CD4-positive, CD25-positive, alpha-beta regulatory T cell (primary cell): ENCODE data around the gene FAF2. TPM values are rescaled to one million over a fixed set of nuclear protein-coding genes. Genes with fewer than 3 reads are reported as not detected.
A peak's percentile ranks its signal among the peaks of the same experiment; 100 is the strongest.
"Not testable (repeated sequence)": the region's sequence is repeated elsewhere in the genome, so short reads cannot be mapped to it uniquely, and the experiment has no call there.

ENCODE experiments used
- ATAC-seq, 2 donors: fragments of 150-1000 bp; cut with Tn5 transposase; one replicate each; pipeline ENCODE4 v1.10.0; 2021; ENCODE audit warnings: low read depth in 2 of 2, moderate number of reproducible peaks in 2 of 2, moderate library complexity in 1 of 2
- DNase-seq, 3 donors: peaks; one replicate each; pipeline versions ENCODE4 v3.0.0 to v3.0.0-alpha.2; 2012 to 2022; ENCODE audit warnings: mixed read lengths in 1 of 3
- H3K27ac ChIP-seq: one replicate; pipeline ENCODE4 v1.7.0; 2013; ENCODE audit warnings: mild to moderate bottlenecking, low read length; ENCODE audit not compliant: insufficient read depth, poor library complexity, severe bottlenecking
- H3K27me3 ChIP-seq: one replicate; pipeline ENCODE4 v1.7.0; 2013; ENCODE audit warnings: low read length; ENCODE audit not compliant: control insufficient read depth, insufficient read depth
- H3K36me3 ChIP-seq: one replicate; pipeline ENCODE4 v1.7.0; 2013; ENCODE audit warnings: mild to moderate bottlenecking, low read length, moderate library complexity; ENCODE audit not compliant: control insufficient read depth, insufficient read depth
- H3K4me1 ChIP-seq: 2 replicates; pipeline ENCODE4 v1.7.0; 2013; ENCODE audit warnings: mild to moderate bottlenecking, low read length; ENCODE audit not compliant: insufficient read depth, control insufficient read depth, poor library complexity, severe bottlenecking
- H3K4me3 ChIP-seq: one replicate; pipeline ENCODE4 v1.7.0; 2013; ENCODE audit warnings: low read depth, mild to moderate bottlenecking, low read length, moderate library complexity
- H3K9me3 ChIP-seq, 2 experiments: 1 replicate in 1 of 2; 2 replicates in 1 of 2; pipeline ENCODE4 v1.7.0; 2013; ENCODE audit warnings: low read length in 2 of 2, mild to moderate bottlenecking in 1 of 2, moderate library complexity in 1 of 2; ENCODE audit not compliant: control insufficient read depth in 2 of 2
- H3K27ac Mint-ChIP-seq, 3 donors: one replicate each; pipeline ENCODE4 v1.8.0; 2020 to 2022; ENCODE audit warnings: mild to moderate bottlenecking in 3 of 3, mixed read lengths in 3 of 3, moderate library complexity in 2 of 3
- H3K27me3 Mint-ChIP-seq: one replicate; pipeline ENCODE4 v1.8.0; 2022; ENCODE audit warnings: mild to moderate bottlenecking, mixed read lengths
- H3K36me3 Mint-ChIP-seq: one replicate; pipeline ENCODE4 v1.8.0; 2020; ENCODE audit warnings: mixed read lengths
- H3K4me1 Mint-ChIP-seq, 4 donors: one replicate each; pipeline ENCODE4 v1.8.0; 2020 to 2022; ENCODE audit warnings: mixed read lengths in 4 of 4, mild to moderate bottlenecking in 1 of 4
- H3K4me3 Mint-ChIP-seq, 4 donors: one replicate each; pipeline ENCODE4 v1.8.0; 2020 to 2022; ENCODE audit warnings: mild to moderate bottlenecking in 4 of 4, mixed read lengths in 4 of 4, moderate library complexity in 3 of 4
- H3K9me3 Mint-ChIP-seq, 7 donors: one replicate each; pipeline ENCODE4 v1.8.0; 2020 to 2022; ENCODE audit warnings: mixed read lengths in 7 of 7, mild to moderate bottlenecking in 3 of 7, moderate library complexity in 2 of 7
- polyA plus RNA-seq, 4 donors: library from polyadenylated mRNA; unstranded; fragments of 300-500 nt; fragmentation: Illumina TruSeq; gene quantifications; one replicate each; pipeline ENCODE4 v1.2.3, GENCODE V29; 2021
- total RNA-seq: library from RNA; stranded (reverse); gene quantifications from one replicate; pipeline ENCODE4 v1.2.3, GENCODE V29; 2022

The FAF2 gene
- total and polyA plus RNA-seq, 5 donors from 2014 or later: 8.8 to 31.8 (median 14.4) TPM

GRCh38 chr5:176487160-176487559 lies 39.0 kb downstream of the FAF2 start:
- H3K4me3 ChIP-seq, H3K27me3 ChIP-seq, ATAC-seq, DNase-seq, H3K27ac ChIP-seq, H3K4me3 Mint-ChIP-seq, H3K27me3 Mint-ChIP-seq, H3K9me3 Mint-ChIP-seq, H3K9me3 ChIP-seq: not testable (repeated sequence)
- Histone ChIP-seq H3K36me3 (peaks cover 47% of the 10 kb centered on the region), H3K4me1 (peaks cover 24% of the 10 kb centered on the region)
- H3K27ac Mint-ChIP-seq: peak overlapping the region in 2 of 3 donors; percentile 4 to 51
- H3K4me1 Mint-ChIP-seq: peaks cover 28 to 65% (median 48%) of the 10 kb centered on the region in 4 donors
- H3K36me3 Mint-ChIP-seq: peaks cover 52% of the 10 kb centered on the region

GRCh38 chr5:176489077-176489476 lies 40.9 kb downstream of the FAF2 start:
- Mint-ChIP-seq H3K36me3 (peaks cover 63% of the 10 kb centered on the region), H3K4me3 (peak overlapping the region in 3 of 4 donors; percentile 71 to 87 (median 74)), H3K9me3 (no peaks in the 10 kb centered on the region), H3K27ac (peak overlapping the region; percentile 86 to 97 (median 90)), H3K4me1 (peaks cover 21 to 56% (median 41%) of the 10 kb centered on the region in 4 donors), H3K27me3 (no peaks in the 10 kb centered on the region)
- H3K4me1 ChIP-seq: peaks cover 24% of the 10 kb centered on the region
- no peaks in the 10 kb centered on the region for H3K9me3 ChIP-seq
- H3K27me3 ChIP-seq: no peaks in the 10 kb centered on the region
- H3K36me3 ChIP-seq: peaks cover 64% of the 10 kb centered on the region
- ATAC-seq (no peak), DNase-seq (peak in 1 of 3 donors; percentile 74)
- H3K27ac ChIP-seq: no peak overlapping the region
- peak overlapping the region; percentile 63 for H3K4me3 ChIP-seq

DNA sequence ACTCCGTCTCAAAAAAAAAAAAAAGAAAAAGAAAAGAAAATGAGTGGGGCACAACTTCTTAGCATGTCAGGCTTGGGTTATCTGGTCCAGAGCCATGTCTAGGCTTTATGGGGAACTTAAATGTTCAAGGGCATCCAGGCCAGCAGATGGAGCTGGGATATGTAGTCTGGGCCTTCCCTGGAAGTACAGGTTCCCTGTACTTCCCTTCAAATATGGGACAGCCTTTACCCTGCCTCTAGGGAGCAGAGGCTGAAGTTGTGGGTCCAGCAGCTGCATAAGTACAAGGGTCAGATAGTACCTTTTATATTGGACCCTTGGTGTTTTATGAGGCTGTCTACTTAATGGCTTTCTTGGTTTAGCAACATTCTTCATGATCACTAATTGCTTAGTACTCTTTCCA lies 42.1 kb downstream of the FAF2 start:
- peaks cover 17 to 46% (median 32%) of the 10 kb centered on the region in 4 donors for H3K4me1 Mint-ChIP-seq
- ATAC-seq (no peak), DNase-seq (no peak)
- Histone ChIP-seq H3K4me1 (peaks cover 24% of the 10 kb centered on the region), H3K27me3 (no peaks in the 10 kb centered on the region), H3K36me3 (peaks cover 72% of the 10 kb centered on the region), H3K27ac (no peak overlapping the region), H3K9me3 (no peaks in the 10 kb centered on the region), H3K4me3 (no peak overlapping the region)
- peaks cover 62% of the 10 kb centered on the region for H3K36me3 Mint-ChIP-seq
- H3K27me3 Mint-ChIP-seq: no peaks in the 10 kb centered on the region
- peak overlapping the region in 2 of 3 donors; percentile 75 to 86 for H3K27ac Mint-ChIP-seq
- peak overlapping the region in 1 of 4 donors; percentile 35 for H3K4me3 Mint-ChIP-seq
- no peaks in the 10 kb centered on the region for H3K9me3 Mint-ChIP-seq

DNA sequence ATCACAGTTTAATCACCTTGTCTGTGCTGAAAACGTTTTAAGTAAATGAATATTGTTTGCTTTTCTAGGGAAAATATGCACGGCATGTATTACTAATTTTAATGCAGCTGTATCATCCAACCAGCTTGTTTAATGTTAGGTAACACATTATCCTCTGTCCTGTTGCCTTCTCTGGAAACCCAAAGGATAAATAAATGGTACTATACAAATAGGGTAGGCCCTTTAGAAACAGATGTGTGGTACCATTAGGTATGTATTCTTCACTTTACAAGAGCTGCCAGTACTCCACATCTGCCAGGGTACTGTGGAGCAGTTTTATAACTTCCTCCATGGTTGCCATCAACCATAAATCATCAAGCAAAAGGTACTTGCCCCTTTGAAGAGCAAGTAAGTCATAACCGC lies 42.9 kb downstream of the FAF2 start:
- Mint-ChIP-seq H3K4me1 (peaks cover 17 to 38% (median 28%) of the 10 kb centered on the region in 4 donors), H3K27me3 (no peaks in the 10 kb centered on the region), H3K36me3 (peaks cover 63% of the 10 kb centered on the region), H3K27ac (peak overlapping the region in 1 of 3 donors; percentile 37), H3K4me3 (no peak overlapping the region), H3K9me3 (no peaks in the 10 kb centered on the region)
- H3K9me3 ChIP-seq: no peaks in the 10 kb centered on the region
- H3K36me3 ChIP-seq: peaks cover 75% of the 10 kb centered on the region
- ATAC-seq (no peak), DNase-seq (no peak)
- H3K27me3 ChIP-seq: no peaks in the 10 kb centered on the region
- H3K4me1 ChIP-seq: peaks cover 24% of the 10 kb centered on the region
- H3K4me3 ChIP-seq: no peak overlapping the region
- no peak overlapping the region for H3K27ac ChIP-seq

DNA sequence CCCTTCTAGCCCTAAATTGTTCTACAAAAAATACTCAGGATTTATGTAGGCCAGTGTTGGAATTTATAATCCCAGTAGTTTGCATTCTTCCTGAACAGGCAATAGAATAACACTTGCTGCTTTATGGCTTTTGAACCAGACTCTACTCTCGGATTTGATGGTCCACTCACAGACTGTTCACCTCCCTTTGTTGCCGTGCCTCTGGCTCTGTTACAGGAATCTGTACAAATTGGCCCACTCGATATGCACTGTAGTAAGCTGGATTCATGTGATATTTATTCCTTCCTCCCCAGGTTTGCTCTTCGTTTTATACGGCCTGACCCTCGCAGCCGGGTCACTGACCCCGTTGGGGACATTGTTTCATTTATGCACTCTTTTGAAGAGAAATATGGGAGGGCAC lies 43.7 kb downstream of the FAF2 start:
- H3K36me3 Mint-ChIP-seq: peaks cover 60% of the 10 kb centered on the region
- no peak for ATAC-seq

GRCh38 chr5:176492431-176492830 lies 44.2 kb downstream of the FAF2 start:
- no peaks in the 10 kb centered on the region for H3K27me3 ChIP-seq
- peaks cover 76% of the 10 kb centered on the region for H3K36me3 ChIP-seq
- ATAC-seq (no peak), DNase-seq (no peak)
- no peaks in the 10 kb centered on the region for H3K27me3 Mint-ChIP-seq
- H3K4me3 ChIP-seq: no peak overlapping the region
- peak overlapping the region in 1 of 3 donors; percentile 65 for H3K27ac Mint-ChIP-seq
- H3K4me1 Mint-ChIP-seq: peaks cover 20 to 25% (median 21%) of the 10 kb centered on the region in 4 donors
- H3K4me1 ChIP-seq: peaks cover 20% of the 10 kb centered on the region
- H3K9me3 Mint-ChIP-seq: no peaks in the 10 kb centered on the region
- no peaks in the 10 kb centered on the region for H3K9me3 ChIP-seq
- H3K27ac ChIP-seq: no peak overlapping the region
- peak overlapping the region in 1 of 4 donors; percentile 60 for H3K4me3 Mint-ChIP-seq
- peaks cover 61% of the 10 kb centered on the region for H3K36me3 Mint-ChIP-seq

More for the DNA sequence above, 43.7 kb downstream of the FAF2 start:
- Mint-ChIP-seq H3K4me3 (peak overlapping the region in 1 of 4 donors; percentile 60), H3K4me1 (peaks cover 17 to 30% (median 23%) of the 10 kb centered on the region in 4 donors), H3K27me3 (no peaks in the 10 kb centered on the region), H3K27ac (peak overlapping the region in 1 of 3 donors; percentile 65), H3K9me3 (no peaks in the 10 kb centered on the region)
- peaks cover 24% of the 10 kb centered on the region for H3K4me1 ChIP-seq
- no peak for DNase-seq
- H3K27ac ChIP-seq: no peak overlapping the region
- no peak overlapping the region for H3K4me3 ChIP-seq
- H3K36me3 ChIP-seq: peaks cover 75% of the 10 kb centered on the region
- no peaks in the 10 kb centered on the region for H3K9me3 ChIP-seq
- H3K27me3 ChIP-seq: no peaks in the 10 kb centered on the region

DNA sequence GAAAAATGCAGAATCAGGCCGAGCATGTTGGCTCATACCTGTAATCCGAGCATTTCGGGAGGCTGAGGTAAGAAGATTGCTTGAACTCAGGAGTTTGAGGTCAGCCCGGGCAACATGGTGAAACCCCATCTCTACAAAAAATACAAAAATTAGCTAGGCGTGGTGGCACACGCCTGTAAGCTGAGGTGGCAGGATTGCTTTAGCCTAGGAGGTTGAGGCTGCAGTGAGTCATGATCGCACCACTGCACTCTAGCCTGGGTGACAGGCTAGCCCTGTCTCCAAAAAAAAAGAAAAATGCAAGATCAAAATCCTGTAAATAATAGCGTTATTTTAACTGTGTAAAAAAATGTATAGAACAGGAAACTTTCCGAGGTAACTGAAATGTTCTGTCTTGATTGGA lies 49.7 kb downstream of the FAF2 start:
- no peak overlapping the region for H3K4me3 Mint-ChIP-seq
- H3K4me1 ChIP-seq: no peaks in the 10 kb centered on the region
- no peak overlapping the region for H3K4me3 ChIP-seq
- peaks cover 91% of the 10 kb centered on the region for H3K36me3 ChIP-seq
- H3K27me3 ChIP-seq: no peaks in the 10 kb centered on the region
- peaks cover 0 to 4% (median 1%) of the 10 kb centered on the region in 4 donors for H3K4me1 Mint-ChIP-seq
- no peak overlapping the region for H3K27ac Mint-ChIP-seq
- no peaks in the 10 kb centered on the region for H3K27me3 Mint-ChIP-seq
- no peaks in the 10 kb centered on the region for H3K9me3 Mint-ChIP-seq
- DNase-seq (no peak), ATAC-seq (no peak)
- no peaks in the 10 kb centered on the region for H3K9me3 ChIP-seq
- H3K36me3 Mint-ChIP-seq: peaks cover 53% of the 10 kb centered on the region
- no peak overlapping the region for H3K27ac ChIP-seq

DNA sequence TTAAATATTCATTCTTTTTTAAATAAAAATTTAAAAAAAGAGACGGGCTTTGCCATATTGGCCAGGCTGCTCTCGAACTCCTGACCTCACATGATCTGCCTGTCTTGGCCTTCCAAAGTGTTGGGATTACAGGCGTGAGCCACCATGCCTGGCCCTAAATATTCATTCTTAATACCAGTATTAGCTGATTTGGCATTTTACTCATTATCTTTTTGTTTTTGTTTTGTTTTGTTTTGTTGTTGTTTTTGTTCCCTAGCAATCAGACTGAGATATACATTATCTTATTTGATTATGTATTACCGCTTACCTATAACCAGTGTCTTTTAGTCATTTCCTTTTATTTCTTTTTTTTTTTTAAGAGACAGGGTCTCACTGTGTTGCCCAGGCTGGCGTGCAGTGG lies 51.1 kb downstream of the FAF2 start:
- H3K4me1 ChIP-seq: no peaks in the 10 kb centered on the region
- no peak for DNase-seq
- no peak overlapping the region for H3K27ac ChIP-seq
- no peak for ATAC-seq
- H3K4me3 ChIP-seq: no peak overlapping the region
- H3K9me3 ChIP-seq: no peaks in the 10 kb centered on the region
- H3K27me3 ChIP-seq: no peaks in the 10 kb centered on the region
- peaks cover 43% of the 10 kb centered on the region for H3K36me3 Mint-ChIP-seq
- H3K27ac Mint-ChIP-seq: no peak overlapping the region
- H3K27me3 Mint-ChIP-seq: no peaks in the 10 kb centered on the region
- no peaks in the 10 kb centered on the region for H3K9me3 Mint-ChIP-seq
- H3K4me1 Mint-ChIP-seq: peaks cover 0 to 4% (median under 1%) of the 10 kb centered on the region in 4 donors
- peaks cover 85% of the 10 kb centered on the region for H3K36me3 ChIP-seq
- no peak overlapping the region for H3K4me3 Mint-ChIP-seq
